Measurements from ENCODE around the gene EML6.

EML6 gene

GRCh38 chr2:54927085-54927750, 203.8 kb downstream of the EML6 start:
- Mint-ChIP-seq H3K4me1 (no peaks in the 10 kb centered on the region), H3K4me3 (no peak overlapping the region), H3K27ac (no peak overlapping the region), H3K9me3 (no peaks in the 10 kb centered on the region), H3K27me3 (ENCODE audit: low read depth, poor library complexity) (peaks cover 7% of the 10 kb centered on the region), H3K36me3 (ENCODE audit: low read depth) (no peaks in the 10 kb centered on the region)
- DNase-seq: no peak
- TF ChIP-seq CTCF (IDR thresholded peaks at IDR 0.05): no peak

- no peak for TF ChIP-seq CTCF (IDR thresholded peaks at IDR 0.05)
- no peaks in the 10 kb centered on the region for H3K4me1 Mint-ChIP-seq
Measured at GRCh38 chr2:54927751-54928615, 204.5 kb downstream of the EML6 start.

GRCh38 chr2:54928719-54929118, 205.3 kb downstream of the EML6 start:
- no peak for TF ChIP-seq CTCF (IDR thresholded peaks at IDR 0.05)
- H3K9me3 Mint-ChIP-seq: no peaks in the 10 kb centered on the region
- H3K27ac Mint-ChIP-seq: no peak overlapping the region
- no peaks in the 10 kb centered on the region for H3K36me3 Mint-ChIP-seq (ENCODE audit: low read depth)
- H3K4me3 Mint-ChIP-seq: no peak overlapping the region
- peaks cover 7% of the 10 kb centered on the region for H3K27me3 Mint-ChIP-seq (ENCODE audit: low read depth, poor library complexity)
- no peak for DNase-seq
- H3K4me1 Mint-ChIP-seq: no peaks in the 10 kb centered on the region

More at GRCh38 chr2:54927751-54928615, 204.5 kb downstream of the EML6 start:
- Mint-ChIP-seq H3K9me3 (no peaks in the 10 kb centered on the region), H3K27ac (no peak overlapping the region), H3K4me3 (no peak overlapping the region), H3K36me3 (ENCODE audit: low read depth) (no peaks in the 10 kb centered on the region), H3K27me3 (ENCODE audit: low read depth, poor library complexity) (peaks cover 7% of the 10 kb centered on the region)
- DNase-seq: no peak

GRCh38 chr2:54931473-54931872, 208.0 kb downstream of the EML6 start:
- no peak for DNase-seq
- Mint-ChIP-seq H3K9me3 (no peaks in the 10 kb centered on the region), H3K27me3 (ENCODE audit: low read depth, poor library complexity) (no peaks in the 10 kb centered on the region), H3K36me3 (ENCODE audit: low read depth) (no peaks in the 10 kb centered on the region), H3K4me3 (no peak overlapping the region), H3K4me1 (no peaks in the 10 kb centered on the region), H3K27ac (no peak overlapping the region)
- no peak for TF ChIP-seq CTCF (IDR thresholded peaks at IDR 0.05)

GRCh38 chr2:54935389-54935788, 211.9 kb downstream of the EML6 start:
- no peak for TF ChIP-seq CTCF (IDR thresholded peaks at IDR 0.05)
- Mint-ChIP-seq H3K27me3 (ENCODE audit: low read depth, poor library complexity) (no peaks in the 10 kb centered on the region), H3K27ac (no peak overlapping the region), H3K36me3 (ENCODE audit: low read depth) (peaks cover 7% of the 10 kb centered on the region), H3K9me3 (peaks cover 19% of the 10 kb centered on the region), H3K4me3 (no peak overlapping the region), H3K4me1 (no peaks in the 10 kb centered on the region)
- no peak for DNase-seq

Data from nephron progenitor cell (in vitro differentiated cells).